Mesendoderm (in vitro differentiated cells): ENCODE measurements around the gene DUSP3.

Source experiments
- DNase-seq: peaks from one replicate; pipeline ENCODE4 v3.0.0; 2013
- H2AK5ac ChIP-seq: 2 replicates; pipeline ENCODE4 v1.6.1; 2013; ENCODE audit warnings: low read length, inconsistent platforms
- H2BK120ac ChIP-seq: 2 replicates; pipeline ENCODE4 v1.6.1; 2013; ENCODE audit warnings: low read depth, mild to moderate bottlenecking, low read length, moderate library complexity, mixed read lengths
- H2BK15ac ChIP-seq: replicated peaks from 2 replicates; pipeline ENCODE4 v1.6.1; 2013; ENCODE audit warnings: low read depth, mild to moderate bottlenecking, moderate library complexity
- H2BK5ac ChIP-seq: 2 replicates; pipeline ENCODE4 v1.6.1; 2013; ENCODE audit warnings: low read length, inconsistent platforms
- H3K18ac ChIP-seq: 2 replicates; pipeline ENCODE4 v1.6.1; 2013; ENCODE audit warnings: mild to moderate bottlenecking, low read length, mixed read lengths
- H3K23ac ChIP-seq: one replicate; pipeline ENCODE4 v1.6.1; 2013; ENCODE audit warnings: low read length
- H3K27ac ChIP-seq: 2 replicates; pipeline ENCODE4 v1.5.1; 2013; ENCODE audit warnings: low read depth, mild to moderate bottlenecking, inconsistent platforms, low read length, moderate library complexity
- H3K27me3 ChIP-seq: 2 replicates; pipeline ENCODE4 v1.6.1; 2013; ENCODE audit warnings: low read length, control low read depth, mild to moderate bottlenecking, inconsistent platforms; ENCODE audit not compliant: insufficient read depth, poor library complexity
- H3K36me3 ChIP-seq: 2 replicates; pipeline ENCODE4 v1.6.1; 2013; ENCODE audit warnings: low read length, inconsistent platforms; ENCODE audit not compliant: control insufficient read depth, insufficient read depth
- H3K4ac ChIP-seq: one replicate; pipeline ENCODE4 v1.6.1; 2013; ENCODE audit warnings: low read depth, mild to moderate bottlenecking, low read length, moderate library complexity
- H3K4me1 ChIP-seq: 2 replicates; pipeline ENCODE4 v1.6.1; 2013; ENCODE audit warnings: low read depth, low read length, inconsistent platforms; ENCODE audit not compliant: control insufficient read depth
- H3K4me2 ChIP-seq: 2 replicates; pipeline ENCODE4 v1.6.1; 2013; ENCODE audit warnings: low read length
- H3K4me3 ChIP-seq: 2 replicates; pipeline ENCODE4 v1.5.1; 2013; ENCODE audit warnings: mild to moderate bottlenecking, low read length
- H3K56ac ChIP-seq: one replicate; pipeline ENCODE4 v1.6.1; 2013; ENCODE audit warnings: low read length
- H3K79me1 ChIP-seq: 2 replicates; pipeline ENCODE4 v1.6.1; 2013; ENCODE audit warnings: low read length, inconsistent platforms
- H3K79me2 ChIP-seq: 2 replicates; pipeline ENCODE4 v1.6.1; 2013; ENCODE audit warnings: mild to moderate bottlenecking, low read length; ENCODE audit not compliant: control insufficient read depth, insufficient read depth
- H3K9ac ChIP-seq: 2 replicates; pipeline ENCODE4 v1.6.1; 2013; ENCODE audit warnings: low read length, inconsistent platforms
- H4K5ac ChIP-seq: one replicate; pipeline ENCODE4 v1.6.1; 2013; ENCODE audit warnings: low read length
- H4K8ac ChIP-seq: one replicate; pipeline ENCODE4 v1.6.1; 2013; ENCODE audit warnings: low read depth, mild to moderate bottlenecking, control low read depth, low read length, moderate library complexity
- WGBS: extraction: QIAGEN DNeasy Blood & Tissue Kit; methylation state at CpG from one replicate; pipeline ENCODE4 v1.1.7; 2013; ENCODE audit warnings: low lambda C conversion rate, missing lambda C conversion rate; ENCODE audit not compliant: insufficient coverage; ENCODE audit errors: extremely low coverage; 5-methylcytosine and 5-hydroxymethylcytosine counted together

DUSP3 gene

GRCh38 chr17:43789482-43789881 lies 10.7 kb upstream of the DUSP3 start:
- no peak overlapping the region for H3K56ac ChIP-seq
- no peak for DNase-seq
- no peak overlapping the region for H4K8ac ChIP-seq
- H2BK5ac ChIP-seq = no peak overlapping the region
- no peak overlapping the region for H3K23ac ChIP-seq
- H2BK15ac ChIP-seq = no peak overlapping the region
- no peak overlapping the region for H4K5ac ChIP-seq
- H3K18ac ChIP-seq = no peak overlapping the region
- no peaks in the 10 kb centered on the region for H3K27me3 ChIP-seq
- no peak overlapping the region for H3K9ac ChIP-seq
- H3K4me2 ChIP-seq = no peak overlapping the region
- H3K36me3 ChIP-seq = no peaks in the 10 kb centered on the region
- H3K4me1 ChIP-seq = no peaks in the 10 kb centered on the region
- H3K27ac ChIP-seq = no peak overlapping the region
- H3K4me3 ChIP-seq = no peak overlapping the region
- no peak overlapping the region for H2AK5ac ChIP-seq
- H3K79me1 ChIP-seq = no peaks in the 10 kb centered on the region
- no peak overlapping the region for H3K4ac ChIP-seq
- WGBS = no CpG with 5 or more reads among the region's 1 CpG
- H3K79me2 ChIP-seq = no peaks in the 10 kb centered on the region
- no peak overlapping the region for H2BK120ac ChIP-seq

GRCh38 chr17:43788540-43788939 lies 9.8 kb upstream of the DUSP3 start:
- H3K27ac ChIP-seq = no peak overlapping the region
- H4K8ac ChIP-seq = no peak overlapping the region
- no peaks in the 10 kb centered on the region for H3K4me1 ChIP-seq
- no peak overlapping the region for H3K56ac ChIP-seq
- no peak overlapping the region for H3K9ac ChIP-seq
- no peak overlapping the region for H3K23ac ChIP-seq
- H4K5ac ChIP-seq = no peak overlapping the region
- H2AK5ac ChIP-seq = no peak overlapping the region
- H3K27me3 ChIP-seq = no peaks in the 10 kb centered on the region
- no peak overlapping the region for H3K18ac ChIP-seq
- no peak overlapping the region for H2BK120ac ChIP-seq
- DNase-seq = no peak
- no peak overlapping the region for H3K4me2 ChIP-seq
- H3K4me3 ChIP-seq = no peak overlapping the region
- no peak overlapping the region for H3K4ac ChIP-seq
- no peak overlapping the region for H2BK5ac ChIP-seq
- H3K79me2 ChIP-seq = no peaks in the 10 kb centered on the region
- H2BK15ac ChIP-seq = no peak overlapping the region
- no peaks in the 10 kb centered on the region for H3K79me1 ChIP-seq
- no peaks in the 10 kb centered on the region for H3K36me3 ChIP-seq
- no CpG with 5 or more reads among the region's 5 CpGs for WGBS

GRCh38 chr17:43787728-43788127 lies 9.0 kb upstream of the DUSP3 start:
- Histone ChIP-seq H3K27ac (no peak overlapping the region), H3K36me3 (no peaks in the 10 kb centered on the region), H3K4me3 (no peak overlapping the region), H4K8ac (no peak overlapping the region), H3K4me1 (no peaks in the 10 kb centered on the region), H2BK5ac (no peak overlapping the region), H2AK5ac (no peak overlapping the region), H3K27me3 (no peaks in the 10 kb centered on the region), H4K5ac (no peak overlapping the region), H3K18ac (no peak overlapping the region), H3K9ac (no peak overlapping the region), H3K79me2 (no peaks in the 10 kb centered on the region), H2BK120ac (no peak overlapping the region), H3K23ac (no peak overlapping the region), H2BK15ac (no peak overlapping the region), H3K79me1 (no peaks in the 10 kb centered on the region), H3K4ac (no peak overlapping the region), H3K56ac (no peak overlapping the region), H3K4me2 (no peak overlapping the region)
- WGBS = no CpG with 5 or more reads among the region's 2 CpGs
- no peak for DNase-seq

GRCh38 chr17:43784628-43785101 lies 5.9 kb upstream of the DUSP3 start:
- Histone ChIP-seq H3K36me3 (no peaks in the 10 kb centered on the region), H2BK120ac (no peak overlapping the region), H3K4me3 (no peak overlapping the region), H2AK5ac (no peak overlapping the region), H3K79me1 (no peaks in the 10 kb centered on the region), H3K27me3 (no peaks in the 10 kb centered on the region), H3K4ac (no peak overlapping the region), H4K5ac (no peak overlapping the region), H3K9ac (no peak overlapping the region), H3K4me1 (peaks cover 2% of the 10 kb centered on the region), H3K18ac (no peak overlapping the region), H4K8ac (no peak overlapping the region), H3K23ac (no peak overlapping the region), H2BK5ac (no peak overlapping the region), H3K27ac (no peak overlapping the region), H3K79me2 (no peaks in the 10 kb centered on the region), H2BK15ac (no peak overlapping the region), H3K56ac (no peak overlapping the region), H3K4me2 (no peak overlapping the region)
- no peak for DNase-seq
- WGBS = no CpG with 5 or more reads among the region's 5 CpGs

- DNase-seq = no peak
- no peak overlapping the region for H2BK120ac ChIP-seq
- no peak overlapping the region for H3K27ac ChIP-seq
- peaks cover 6% of the 10 kb centered on the region for H3K4me1 ChIP-seq
- H2AK5ac ChIP-seq = no peak overlapping the region
- no peak overlapping the region for H3K4ac ChIP-seq
- no CpG with 5 or more reads among the region's 2 CpGs for WGBS
- no peaks in the 10 kb centered on the region for H3K27me3 ChIP-seq
- H4K8ac ChIP-seq = no peak overlapping the region
- no peaks in the 10 kb centered on the region for H3K36me3 ChIP-seq
- H3K4me3 ChIP-seq = no peak overlapping the region
- no peaks in the 10 kb centered on the region for H3K79me2 ChIP-seq
- H2BK15ac ChIP-seq = no peak overlapping the region
- no peak overlapping the region for H3K18ac ChIP-seq
- no peak overlapping the region for H4K5ac ChIP-seq
- no peak overlapping the region for H3K9ac ChIP-seq
- H3K56ac ChIP-seq = no peak overlapping the region
- H3K4me2 ChIP-seq = no peak overlapping the region
- no peak overlapping the region for H2BK5ac ChIP-seq
- no peaks in the 10 kb centered on the region for H3K79me1 ChIP-seq
- H3K23ac ChIP-seq = no peak overlapping the region
Observed at GRCh38 chr17:43784068-43784467, 5.3 kb upstream of the DUSP3 start.

- no peak overlapping the region for H4K8ac ChIP-seq
- H2BK15ac ChIP-seq = no peak overlapping the region
- no peak overlapping the region for H3K4me3 ChIP-seq
- no peak overlapping the region for H3K4ac ChIP-seq
- no peak overlapping the region for H4K5ac ChIP-seq
- no peak overlapping the region for H3K18ac ChIP-seq
- no peak overlapping the region for H3K4me2 ChIP-seq
- no peak overlapping the region for H2BK120ac ChIP-seq
- no peak overlapping the region for H3K27ac ChIP-seq
- no peak for DNase-seq
- H3K4me1 ChIP-seq = peaks cover 6% of the 10 kb centered on the region
- H3K79me2 ChIP-seq = no peaks in the 10 kb centered on the region
- H3K23ac ChIP-seq = no peak overlapping the region
- H2BK5ac ChIP-seq = no peak overlapping the region
- no CpG with 5 or more reads among the region's 15 CpGs for WGBS
- no peak overlapping the region for H3K56ac ChIP-seq
- H3K36me3 ChIP-seq = no peaks in the 10 kb centered on the region
- H3K9ac ChIP-seq = no peak overlapping the region
- H2AK5ac ChIP-seq = no peak overlapping the region
- H3K27me3 ChIP-seq = no peaks in the 10 kb centered on the region
- H3K79me1 ChIP-seq = no peaks in the 10 kb centered on the region
Observed at GRCh38 chr17:43782913-43783680, 4.3 kb upstream of the DUSP3 start.
